Liver (tissue), 3 donors: Measurements from ENCODE around the gene PON1.

Experiments
- EGR1 ChIP-seq, 2 donors: IDR thresholded peaks; 2 replicates each; pipeline ENCODE4 v1.6.1; 2016 to 2018; ENCODE audit warnings: antibody characterized with exemption in 2 of 2, low read depth in 2 of 2
- TF ChIP-seq, protein P1 (sequence below): IDR thresholded peaks from 2 replicates; pipeline ENCODE4 v1.6.1; 2016; ENCODE audit warnings: antibody characterized with exemption, mild to moderate bottlenecking
- TF ChIP-seq, protein P2 (sequence below): fragments of 150-350 bp; IDR thresholded peaks from 2 replicates; pipeline ENCODE4 v1.5.1; 2017; ENCODE audit warnings: improper control_type of control experiment, low read depth, low read length; ENCODE audit not compliant: missing input control
- TF ChIP-seq, protein P3 (sequence below): IDR thresholded peaks from 2 replicates; pipeline ENCODE4 v1.6.1; 2016; ENCODE audit warnings: antibody characterized with exemption
- donor health status: healthy.
- donor health status: healthy.

DNA sequence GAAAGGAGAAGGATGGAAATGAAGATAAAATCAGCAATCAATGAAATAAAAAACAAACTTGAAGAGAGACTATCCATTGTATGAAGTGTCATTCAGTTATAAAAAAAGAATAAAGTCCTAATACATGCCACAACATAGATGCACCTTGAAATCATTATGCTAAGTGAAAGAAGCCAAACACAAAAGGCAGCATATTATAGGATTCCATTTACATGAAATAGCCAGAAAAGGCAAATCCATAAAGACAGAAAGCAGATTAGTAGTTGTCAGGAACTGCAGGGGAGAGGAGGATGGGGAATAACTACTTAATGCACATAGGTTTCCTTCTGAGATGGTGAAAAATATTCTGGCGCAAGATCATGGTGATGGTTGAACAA, 6.6 kb upstream of the PON1 start:
- TF ChIP-seq, protein P1, sequence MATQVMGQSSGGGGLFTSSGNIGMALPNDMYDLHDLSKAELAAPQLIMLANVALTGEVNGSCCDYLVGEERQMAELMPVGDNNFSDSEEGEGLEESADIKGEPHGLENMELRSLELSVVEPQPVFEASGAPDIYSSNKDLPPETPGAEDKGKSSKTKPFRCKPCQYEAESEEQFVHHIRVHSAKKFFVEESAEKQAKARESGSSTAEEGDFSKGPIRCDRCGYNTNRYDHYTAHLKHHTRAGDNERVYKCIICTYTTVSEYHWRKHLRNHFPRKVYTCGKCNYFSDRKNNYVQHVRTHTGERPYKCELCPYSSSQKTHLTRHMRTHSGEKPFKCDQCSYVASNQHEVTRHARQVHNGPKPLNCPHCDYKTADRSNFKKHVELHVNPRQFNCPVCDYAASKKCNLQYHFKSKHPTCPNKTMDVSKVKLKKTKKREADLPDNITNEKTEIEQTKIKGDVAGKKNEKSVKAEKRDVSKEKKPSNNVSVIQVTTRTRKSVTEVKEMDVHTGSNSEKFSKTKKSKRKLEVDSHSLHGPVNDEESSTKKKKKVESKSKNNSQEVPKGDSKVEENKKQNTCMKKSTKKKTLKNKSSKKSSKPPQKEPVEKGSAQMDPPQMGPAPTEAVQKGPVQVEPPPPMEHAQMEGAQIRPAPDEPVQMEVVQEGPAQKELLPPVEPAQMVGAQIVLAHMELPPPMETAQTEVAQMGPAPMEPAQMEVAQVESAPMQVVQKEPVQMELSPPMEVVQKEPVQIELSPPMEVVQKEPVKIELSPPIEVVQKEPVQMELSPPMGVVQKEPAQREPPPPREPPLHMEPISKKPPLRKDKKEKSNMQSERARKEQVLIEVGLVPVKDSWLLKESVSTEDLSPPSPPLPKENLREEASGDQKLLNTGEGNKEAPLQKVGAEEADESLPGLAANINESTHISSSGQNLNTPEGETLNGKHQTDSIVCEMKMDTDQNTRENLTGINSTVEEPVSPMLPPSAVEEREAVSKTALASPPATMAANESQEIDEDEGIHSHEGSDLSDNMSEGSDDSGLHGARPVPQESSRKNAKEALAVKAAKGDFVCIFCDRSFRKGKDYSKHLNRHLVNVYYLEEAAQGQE, result no peak
- TF ChIP-seq, protein P2, sequence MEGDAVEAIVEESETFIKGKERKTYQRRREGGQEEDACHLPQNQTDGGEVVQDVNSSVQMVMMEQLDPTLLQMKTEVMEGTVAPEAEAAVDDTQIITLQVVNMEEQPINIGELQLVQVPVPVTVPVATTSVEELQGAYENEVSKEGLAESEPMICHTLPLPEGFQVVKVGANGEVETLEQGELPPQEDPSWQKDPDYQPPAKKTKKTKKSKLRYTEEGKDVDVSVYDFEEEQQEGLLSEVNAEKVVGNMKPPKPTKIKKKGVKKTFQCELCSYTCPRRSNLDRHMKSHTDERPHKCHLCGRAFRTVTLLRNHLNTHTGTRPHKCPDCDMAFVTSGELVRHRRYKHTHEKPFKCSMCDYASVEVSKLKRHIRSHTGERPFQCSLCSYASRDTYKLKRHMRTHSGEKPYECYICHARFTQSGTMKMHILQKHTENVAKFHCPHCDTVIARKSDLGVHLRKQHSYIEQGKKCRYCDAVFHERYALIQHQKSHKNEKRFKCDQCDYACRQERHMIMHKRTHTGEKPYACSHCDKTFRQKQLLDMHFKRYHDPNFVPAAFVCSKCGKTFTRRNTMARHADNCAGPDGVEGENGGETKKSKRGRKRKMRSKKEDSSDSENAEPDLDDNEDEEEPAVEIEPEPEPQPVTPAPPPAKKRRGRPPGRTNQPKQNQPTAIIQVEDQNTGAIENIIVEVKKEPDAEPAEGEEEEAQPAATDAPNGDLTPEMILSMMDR, result no peak
- no peak for TF ChIP-seq EGR1 (IDR thresholded peaks at IDR 0.05; ENCODE audit: low read depth in 2 of 2)
- TF ChIP-seq, protein P3, sequence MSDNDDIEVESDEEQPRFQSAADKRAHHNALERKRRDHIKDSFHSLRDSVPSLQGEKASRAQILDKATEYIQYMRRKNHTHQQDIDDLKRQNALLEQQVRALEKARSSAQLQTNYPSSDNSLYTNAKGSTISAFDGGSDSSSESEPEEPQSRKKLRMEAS, result no peak
